ENCODE results near the gene RBM8A.

Gene RBM8A

GRCh38 chr1:145942871-145943270, 15.6 kb upstream of the RBM8A start:
- H3K27ac ChIP-seq (replicated peaks; ENCODE audit: low read length): no peak overlapping the region
- no peak overlapping the region for H2BK120ac ChIP-seq (ENCODE audit: low read depth, low read length)
- H4K8ac ChIP-seq (ENCODE audit: low read depth, low read length): no peak overlapping the region
- H3K4me3 ChIP-seq (ENCODE audit: low read length in 2 of 2): no peak overlapping the region
- no peak overlapping the region for H4K91ac ChIP-seq (ENCODE audit: low read depth, low read length, poor library complexity)
- no peaks in the 10 kb centered on the region for H3K27me3 ChIP-seq (ENCODE audit: control insufficient read depth in 3 of 3, insufficient read depth in 3 of 3, low read depth in 1 of 3, low read length in 3 of 3)
- WGBS, 2 donors (ENCODE audit: extremely low coverage in 2 of 2, insufficient read length in 2 of 2, insufficient replicate concordance in 1 of 2): no CpG with 5 or more reads among the region's 6 CpGs
- no peaks in the 10 kb centered on the region for H3K4me1 ChIP-seq (ENCODE audit: control insufficient read depth in 2 of 2, insufficient read depth in 1 of 2, low read depth in 1 of 2, low read length in 2 of 2)
- no peak overlapping the region for H2BK15ac ChIP-seq (ENCODE audit: low read length)
- H2BK5ac ChIP-seq (ENCODE audit: low read length): no peak overlapping the region
- H2AK5ac ChIP-seq (ENCODE audit: low read depth, low read length): no peak overlapping the region
- H2BK12ac ChIP-seq (ENCODE audit: low read length): no peak overlapping the region
- H3K79me1 ChIP-seq (ENCODE audit: low read depth, low read length): no peaks in the 10 kb centered on the region
- no peak overlapping the region for H3K4ac ChIP-seq (ENCODE audit: low read length)
- peaks cover 0 to 58% of the 10 kb centered on the region in 2 donors for H3K36me3 ChIP-seq (replicated peaks in 1 of 2; ENCODE audit: control insufficient read depth in 2 of 2, insufficient read depth in 2 of 2, low read length in 2 of 2)
- no peak overlapping the region for H3K18ac ChIP-seq (ENCODE audit: low read length)
- no peaks in the 10 kb centered on the region for H3K9me3 ChIP-seq (replicated peaks in 1 of 2; ENCODE audit: control insufficient read depth in 2 of 2, insufficient read depth in 1 of 2, low read depth in 1 of 2, low read length in 2 of 2)
- no peak overlapping the region for H3K9ac ChIP-seq (ENCODE audit: low read depth, low read length, poor library complexity)
- H2AFZ ChIP-seq (ENCODE audit: low read length): no peak overlapping the region
- H3K14ac ChIP-seq (ENCODE audit: low read length): no peak overlapping the region
- H3K4me2 ChIP-seq (ENCODE audit: insufficient read depth, low read length, poor library complexity, severe bottlenecking): no peak overlapping the region
- no peak for DNase-seq (ENCODE audit: low spot score)
- H3K23ac ChIP-seq (ENCODE audit: low read depth, low read length, poor library complexity): no peak overlapping the region

- Histone ChIP-seq H3K4ac (ENCODE audit: low read length) (no peak overlapping the region), H4K8ac (ENCODE audit: low read depth, low read length) (no peak overlapping the region), H3K4me1 (ENCODE audit: control insufficient read depth in 2 of 2, insufficient read depth in 1 of 2, low read depth in 1 of 2, low read length in 2 of 2) (no peaks in the 10 kb centered on the region), H3K4me2 (ENCODE audit: insufficient read depth, low read length, poor library complexity, severe bottlenecking) (no peak overlapping the region), H2BK120ac (ENCODE audit: low read depth, low read length) (no peak overlapping the region), H3K27me3 (ENCODE audit: control insufficient read depth in 3 of 3, insufficient read depth in 3 of 3, low read depth in 1 of 3, low read length in 3 of 3) (no peaks in the 10 kb centered on the region), H2AK5ac (ENCODE audit: low read depth, low read length) (no peak overlapping the region), H3K23ac (ENCODE audit: low read depth, low read length, poor library complexity) (no peak overlapping the region), H2BK12ac (ENCODE audit: low read length) (no peak overlapping the region), H2AFZ (ENCODE audit: low read length) (no peak overlapping the region), H3K4me3 (ENCODE audit: low read length in 2 of 2) (no peak overlapping the region), H3K9me3 (replicated peaks in 1 of 2; ENCODE audit: control insufficient read depth in 2 of 2, insufficient read depth in 1 of 2, low read depth in 1 of 2, low read length in 2 of 2) (no peaks in the 10 kb centered on the region), H3K36me3 (replicated peaks in 1 of 2; ENCODE audit: control insufficient read depth in 2 of 2, insufficient read depth in 2 of 2, low read length in 2 of 2) (peaks cover 0 to 58% of the 10 kb centered on the region in 2 donors), H2BK15ac (ENCODE audit: low read length) (no peak overlapping the region), H3K79me1 (ENCODE audit: low read depth, low read length) (no peaks in the 10 kb centered on the region), H3K9ac (ENCODE audit: low read depth, low read length, poor library complexity) (no peak overlapping the region), H3K14ac (ENCODE audit: low read length) (no peak overlapping the region), H3K18ac (ENCODE audit: low read length) (no peak overlapping the region), H4K91ac (ENCODE audit: low read depth, low read length, poor library complexity) (no peak overlapping the region), H2BK5ac (ENCODE audit: low read length) (no peak overlapping the region), H3K27ac (replicated peaks; ENCODE audit: low read length) (no peak overlapping the region)
- no CpG with 5 or more reads among the region's 4 CpGs for WGBS, 2 donors (ENCODE audit: extremely low coverage in 2 of 2, insufficient read length in 2 of 2, insufficient replicate concordance in 1 of 2)
- no peak for DNase-seq (ENCODE audit: low spot score)
Observed at GRCh38 chr1:145942405-145942804, 15.1 kb upstream of the RBM8A start.

- DNase-seq (ENCODE audit: low spot score): no peak
- Histone ChIP-seq H3K79me1 (ENCODE audit: low read depth, low read length) (no peaks in the 10 kb centered on the region), H3K4ac (ENCODE audit: low read length) (no peak overlapping the region), H3K18ac (ENCODE audit: low read length) (no peak overlapping the region), H3K4me1 (ENCODE audit: control insufficient read depth in 2 of 2, insufficient read depth in 1 of 2, low read depth in 1 of 2, low read length in 2 of 2) (no peaks in the 10 kb centered on the region), H2AFZ (ENCODE audit: low read length) (no peak overlapping the region), H2BK15ac (ENCODE audit: low read length) (no peak overlapping the region), H3K4me2 (ENCODE audit: insufficient read depth, low read length, poor library complexity, severe bottlenecking) (no peak overlapping the region), H2BK5ac (ENCODE audit: low read length) (no peak overlapping the region), H3K9ac (ENCODE audit: low read depth, low read length, poor library complexity) (no peak overlapping the region), H3K36me3 (replicated peaks in 1 of 2; ENCODE audit: control insufficient read depth in 2 of 2, insufficient read depth in 2 of 2, low read length in 2 of 2) (peaks cover 0 to 55% of the 10 kb centered on the region in 2 donors), H4K91ac (ENCODE audit: low read depth, low read length, poor library complexity) (no peak overlapping the region), H2AK5ac (ENCODE audit: low read depth, low read length) (no peak overlapping the region), H2BK120ac (ENCODE audit: low read depth, low read length) (no peak overlapping the region), H3K27ac (replicated peaks; ENCODE audit: low read length) (no peak overlapping the region), H3K9me3 (replicated peaks in 1 of 2; ENCODE audit: control insufficient read depth in 2 of 2, insufficient read depth in 1 of 2, low read depth in 1 of 2, low read length in 2 of 2) (no peaks in the 10 kb centered on the region), H3K23ac (ENCODE audit: low read depth, low read length, poor library complexity) (no peak overlapping the region), H3K4me3 (ENCODE audit: low read length in 2 of 2) (no peak overlapping the region), H4K8ac (ENCODE audit: low read depth, low read length) (no peak overlapping the region), H2BK12ac (ENCODE audit: low read length) (no peak overlapping the region), H3K14ac (ENCODE audit: low read length) (no peak overlapping the region), H3K27me3 (ENCODE audit: control insufficient read depth in 3 of 3, insufficient read depth in 3 of 3, low read depth in 1 of 3, low read length in 3 of 3) (no peaks in the 10 kb centered on the region)
- WGBS, 2 donors (ENCODE audit: extremely low coverage in 2 of 2, insufficient read length in 2 of 2, insufficient replicate concordance in 1 of 2): no CpG with 5 or more reads among the region's 1 CpG
Observed at GRCh38 chr1:145937436-145937835, 10.2 kb upstream of the RBM8A start.

GRCh38 chr1:145936247-145936646, 9.0 kb upstream of the RBM8A start:
- Histone ChIP-seq H3K9me3 (replicated peaks in 1 of 2; ENCODE audit: control insufficient read depth in 2 of 2, insufficient read depth in 1 of 2, low read depth in 1 of 2, low read length in 2 of 2) (no peaks in the 10 kb centered on the region), H3K9ac (ENCODE audit: low read depth, low read length, poor library complexity) (no peak overlapping the region), H4K91ac (ENCODE audit: low read depth, low read length, poor library complexity) (no peak overlapping the region), H3K79me1 (ENCODE audit: low read depth, low read length) (no peaks in the 10 kb centered on the region), H3K36me3 (replicated peaks in 1 of 2; ENCODE audit: control insufficient read depth in 2 of 2, insufficient read depth in 2 of 2, low read length in 2 of 2) (peaks cover 0 to 47% of the 10 kb centered on the region in 2 donors), H2AFZ (ENCODE audit: low read length) (no peak overlapping the region), H2BK120ac (ENCODE audit: low read depth, low read length) (no peak overlapping the region), H3K4me3 (ENCODE audit: low read length in 2 of 2) (no peak overlapping the region), H3K14ac (ENCODE audit: low read length) (no peak overlapping the region), H3K4ac (ENCODE audit: low read length) (peak overlapping the region; percentile 6), H3K27ac (replicated peaks; ENCODE audit: low read length) (no peak overlapping the region), H3K23ac (ENCODE audit: low read depth, low read length, poor library complexity) (no peak overlapping the region), H2AK5ac (ENCODE audit: low read depth, low read length) (no peak overlapping the region), H2BK12ac (ENCODE audit: low read length) (no peak overlapping the region), H3K27me3 (ENCODE audit: control insufficient read depth in 3 of 3, insufficient read depth in 3 of 3, low read depth in 1 of 3, low read length in 3 of 3) (no peaks in the 10 kb centered on the region), H4K8ac (ENCODE audit: low read depth, low read length) (no peak overlapping the region), H3K4me1 (ENCODE audit: control insufficient read depth in 2 of 2, insufficient read depth in 1 of 2, low read depth in 1 of 2, low read length in 2 of 2) (no peaks in the 10 kb centered on the region), H2BK5ac (ENCODE audit: low read length) (no peak overlapping the region), H2BK15ac (ENCODE audit: low read length) (no peak overlapping the region), H3K18ac (ENCODE audit: low read length) (no peak overlapping the region), H3K4me2 (ENCODE audit: insufficient read depth, low read length, poor library complexity, severe bottlenecking) (no peak overlapping the region)
- no CpG with 5 or more reads among the region's 8 CpGs for WGBS, 2 donors (ENCODE audit: extremely low coverage in 2 of 2, insufficient read length in 2 of 2, insufficient replicate concordance in 1 of 2)
- DNase-seq (ENCODE audit: low spot score): no peak
